Hepatocyte (in vitro differentiated cells): ENCODE measurements around the gene RADX. TPM values are rescaled to one million over a fixed set of nuclear protein-coding genes. Genes with fewer than 3 reads are reported as not detected.

ENCODE experiments used
- DNase-seq: peaks from one replicate; pipeline ENCODE4 v3.0.0-alpha.2; 2016; ENCODE audit warnings: low spot score
- H2AFZ ChIP-seq: fragments of 200-600 bp; sonication (generic); 2 replicates; pipeline ENCODE4 v1.6.0; 2016; ENCODE audit warnings: antibody characterized with exemption, mild to moderate bottlenecking
- H3K27ac ChIP-seq: fragments of 200-600 bp; sonication (generic); 2 replicates; pipeline ENCODE4 v1.5.1; 2016; ENCODE audit warnings: mild to moderate bottlenecking
- H3K27me3 ChIP-seq: fragments of 200-600 bp; sonication (generic); 2 replicates; pipeline ENCODE4 v1.6.1; 2016
- H3K36me3 ChIP-seq: fragments of 200-600 bp; sonication (generic); replicated peaks from 2 replicates; pipeline ENCODE4 v1.5.1; 2016; ENCODE audit warnings: low read depth; ENCODE audit not compliant: insufficient read depth
- H3K4me1 ChIP-seq: fragments of 200-600 bp; sonication (generic); 2 replicates; pipeline ENCODE4 v1.5.1; 2016; ENCODE audit warnings: mild to moderate bottlenecking, moderate library complexity; ENCODE audit not compliant: insufficient read depth
- H3K4me2 ChIP-seq: fragments of 200-600 bp; sonication (generic); 2 replicates; pipeline ENCODE4 v1.6.0; 2016
- H3K4me3 ChIP-seq: fragments of 200-600 bp; sonication (generic); 2 replicates; pipeline ENCODE4 v1.5.1; 2016; ENCODE audit warnings: mild to moderate bottlenecking
- H3K79me2 ChIP-seq: fragments of 200-600 bp; sonication (generic); 2 replicates; pipeline ENCODE4 v1.6.0; 2017; ENCODE audit warnings: mild to moderate bottlenecking
- H3K9me2 ChIP-seq: fragments of 200-600 bp; sonication (generic); replicated peaks from 2 replicates; pipeline ENCODE4 v1.6.0; 2017; ENCODE audit warnings: mild to moderate bottlenecking; ENCODE audit not compliant: insufficient read depth
- H3K9me3 ChIP-seq: fragments of 200-600 bp; sonication (generic); 2 replicates; pipeline ENCODE4 v1.5.1; 2016; ENCODE audit warnings: low read depth, mild to moderate bottlenecking
- H4K20me1 ChIP-seq: fragments of 200-600 bp; sonication (generic); 2 replicates; pipeline ENCODE4 v1.6.0; 2016; ENCODE audit warnings: mild to moderate bottlenecking; ENCODE audit not compliant: insufficient read depth, poor library complexity, severe bottlenecking
- EZH2 ChIP-seq: fragments of 200-600 bp; sonication (generic); IDR thresholded peaks from 2 replicates; pipeline ENCODE4 v1.6.1; 2016; ENCODE audit warnings: antibody characterized with exemption, mild to moderate bottlenecking, borderline replicate concordance
- EZH2phosphoT487 ChIP-seq: fragments of 200-600 bp; sonication (generic); IDR thresholded peaks from one replicate; pipeline ENCODE4 v1.6.1; 2018; ENCODE audit warnings: antibody characterized with exemption, mild to moderate bottlenecking, low read depth, moderate library complexity; ENCODE audit not compliant: unreplicated experiment, severe bottlenecking
- WGBS: methylation state at CpG from one replicate; pipeline ENCODE4 v1.1.6; 2016; ENCODE audit warnings: low lambda C conversion rate; ENCODE audit errors: missing lambda C conversion rate; 5-methylcytosine and 5-hydroxymethylcytosine counted together
- microRNA counts: library from miRNA; unstranded; fragments of <30 nt; microRNA quantifications from one replicate; lab custom pipeline; 2017
- microRNA-seq: library from miRNA; unstranded; fragments of <30 nt; microRNA quantifications from one replicate; pipeline ENCODE4, GENCODE V29; 2017
- polyA plus RNA-seq: library from polyadenylated mRNA; unstranded; fragments of >200 nt; fragmentation: Nextera tagmentation; extraction: Ambion mirVana; gene quantifications from 2 replicates; pipeline ENCODE4 v1.2.1, GENCODE V29; 2016
- small RNA-seq: library from RNA; depleted of rRNA; stranded (forward); fragments of <200 nt; gene quantifications from one replicate; pipeline ENCODE3, GENCODE V24; 2014
- total RNA-seq: library from RNA; depleted of rRNA; stranded (reverse); fragments of >200 nt; gene quantifications from 2 replicates; pipeline ENCODE4 v1.2.3, GENCODE V29; 2014
- TF ChIP-seq, protein P1 (sequence below): fragments of 200-600 bp; sonication (generic); IDR thresholded peaks from 2 replicates; pipeline ENCODE4 v1.5.1; 2016; ENCODE audit warnings: antibody characterized with exemption, mild to moderate bottlenecking; ENCODE audit not compliant: poor library complexity

RADX gene
- total and polyA plus RNA-seq, 2 experiments from 2014 or later: 2.9 to 4.2 TPM

DNA sequence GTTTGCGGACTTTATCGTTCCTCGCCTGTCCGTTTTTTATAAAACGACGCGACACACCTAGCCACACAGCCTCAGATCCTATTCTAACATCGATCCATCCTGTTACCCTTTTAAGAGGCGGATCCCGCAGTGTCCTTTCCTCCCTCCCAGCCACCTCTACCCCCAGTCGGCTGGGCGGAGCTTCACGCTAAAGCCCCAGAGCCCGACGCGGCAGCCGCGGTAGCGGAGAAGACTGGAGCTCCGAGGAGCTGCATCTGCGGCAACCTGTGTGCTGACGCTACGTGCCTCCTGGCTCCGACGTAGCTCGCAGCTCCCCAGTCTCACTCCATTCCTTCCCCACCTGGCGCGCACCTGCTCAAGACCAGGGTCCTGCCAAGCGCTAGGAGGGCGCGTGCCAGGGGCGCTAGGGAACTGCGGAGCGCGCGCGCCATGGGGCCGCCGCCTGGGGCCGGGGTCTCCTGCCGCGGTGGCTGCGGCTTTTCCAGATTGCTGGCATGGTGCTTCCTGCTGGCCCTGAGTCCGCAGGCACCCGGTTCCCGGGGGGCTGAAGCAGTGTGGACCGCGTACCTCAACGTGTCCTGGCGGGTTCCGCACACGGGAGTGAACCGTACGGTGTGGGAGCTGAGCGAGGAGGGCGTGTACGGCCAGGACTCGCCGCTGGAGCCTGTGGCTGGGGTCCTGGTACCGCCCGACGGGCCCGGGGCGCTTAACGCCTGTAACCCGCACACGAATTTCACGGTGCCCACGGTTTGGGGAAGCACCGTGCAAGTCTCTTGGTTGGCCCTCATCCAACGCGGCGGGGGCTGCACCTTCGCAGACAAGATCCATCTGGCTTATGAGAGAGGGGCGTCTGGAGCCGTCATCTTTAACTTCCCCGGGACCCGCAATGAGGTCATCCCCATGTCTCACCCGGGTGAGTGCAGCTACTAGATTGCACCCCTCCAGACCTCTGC lies 115.0 kb downstream of the RADX start, which contains the start of gene RNF128:
RNF128 (plus strand) TSS at position 217 of the 953 bp plus-strand sequence; CDS start at position 430, 213 bp downstream.
- 35% methylated on average over 78 of the region's 79 CpGs for WGBS
- no peaks in the 10 kb centered on the region for H3K27me3 ChIP-seq
- H3K27ac ChIP-seq: peak within 1 kb of the TSS; percentile 53

DNA sequence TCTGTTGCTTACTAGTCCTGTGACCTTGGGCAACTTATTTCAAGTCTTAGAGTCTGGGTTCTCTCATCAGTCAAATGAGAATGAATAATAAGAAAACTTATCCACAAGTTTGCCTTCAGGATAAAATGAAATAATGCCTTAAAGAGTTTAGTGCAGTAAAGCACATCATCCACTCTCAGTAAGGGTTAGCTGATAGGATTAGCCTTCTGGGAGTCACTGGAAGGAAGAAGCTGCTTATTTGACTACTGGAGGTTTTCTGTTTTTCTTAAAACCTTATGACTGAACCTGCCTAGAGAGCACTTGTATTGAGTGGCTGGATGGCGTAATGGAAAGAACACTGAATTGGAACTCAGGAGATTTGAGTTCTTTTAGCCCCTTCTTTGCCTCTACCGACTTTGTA lies 116.6 kb downstream of the RADX start:
- H3K9me3 ChIP-seq: no peaks in the 10 kb centered on the region
- peak overlapping the region; percentile 53 for H3K27ac ChIP-seq
- H3K36me3 ChIP-seq: no peaks in the 10 kb centered on the region
- 49% methylated on average over 2 of the region's 2 CpGs for WGBS
- peak overlapping the region; percentile 83 for H3K4me2 ChIP-seq
- TF ChIP-seq, protein P1, sequence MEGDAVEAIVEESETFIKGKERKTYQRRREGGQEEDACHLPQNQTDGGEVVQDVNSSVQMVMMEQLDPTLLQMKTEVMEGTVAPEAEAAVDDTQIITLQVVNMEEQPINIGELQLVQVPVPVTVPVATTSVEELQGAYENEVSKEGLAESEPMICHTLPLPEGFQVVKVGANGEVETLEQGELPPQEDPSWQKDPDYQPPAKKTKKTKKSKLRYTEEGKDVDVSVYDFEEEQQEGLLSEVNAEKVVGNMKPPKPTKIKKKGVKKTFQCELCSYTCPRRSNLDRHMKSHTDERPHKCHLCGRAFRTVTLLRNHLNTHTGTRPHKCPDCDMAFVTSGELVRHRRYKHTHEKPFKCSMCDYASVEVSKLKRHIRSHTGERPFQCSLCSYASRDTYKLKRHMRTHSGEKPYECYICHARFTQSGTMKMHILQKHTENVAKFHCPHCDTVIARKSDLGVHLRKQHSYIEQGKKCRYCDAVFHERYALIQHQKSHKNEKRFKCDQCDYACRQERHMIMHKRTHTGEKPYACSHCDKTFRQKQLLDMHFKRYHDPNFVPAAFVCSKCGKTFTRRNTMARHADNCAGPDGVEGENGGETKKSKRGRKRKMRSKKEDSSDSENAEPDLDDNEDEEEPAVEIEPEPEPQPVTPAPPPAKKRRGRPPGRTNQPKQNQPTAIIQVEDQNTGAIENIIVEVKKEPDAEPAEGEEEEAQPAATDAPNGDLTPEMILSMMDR: no peak
- TF ChIP-seq EZH2phosphoT487 (no peak), EZH2 (no peak)
- no peak for DNase-seq
- H3K4me3 ChIP-seq: no peak overlapping the region
- H4K20me1 ChIP-seq: no peaks in the 10 kb centered on the region
- no peak overlapping the region for H2AFZ ChIP-seq
- H3K79me2 ChIP-seq: peaks cover 14% of the 10 kb centered on the region
- no peaks in the 10 kb centered on the region for H3K4me1 ChIP-seq
- no peaks in the 10 kb centered on the region for H3K9me2 ChIP-seq
- H3K27me3 ChIP-seq: no peaks in the 10 kb centered on the region

More for the DNA sequence above, 115.0 kb downstream of the RADX start, which contains the start of gene RNF128:
- Histone ChIP-seq H3K4me3 (peak within 1 kb of the TSS; percentile 40), H3K36me3 (no peaks in the 10 kb centered on the region), H3K4me1 (no peaks in the 10 kb centered on the region), H3K4me2 (peak within 1 kb of the TSS; percentile 83), H3K79me2 (peaks cover 8% of the 10 kb centered on the region), H3K9me2 (no peaks in the 10 kb centered on the region), H2AFZ (peak within 1 kb of the TSS; percentile 71), H3K9me3 (no peaks in the 10 kb centered on the region), H4K20me1 (no peaks in the 10 kb centered on the region)
- DNase-seq: peak; percentile 76
- TF ChIP-seq EZH2 (no peak), EZH2phosphoT487 (no peak)
- TF ChIP-seq, protein P1: no peak

MicroRNAs encoded within 50 kb of the gene (microRNA counts, 767-probe panel; counts per million panel counts)
- not detected for microRNA hsa-miR-548an (lab: Ali Mortazavi, UCI)

Small RNAs within 50 kb of the gene (microRNA-seq; reads per million reads assigned to microRNA genes)
- not detected for gene MIR548AN

Small RNAs within 50 kb of the gene (small RNA-seq; reads per million reads assigned to genes)
- gene AL590808.1: not detected
- gene MIR548AN: not detected

Other genes starting within 250 kb of the RADX start
- 95.0 and 101 TPM in 2 replicates for gene RNF128, start 114.7 kb downstream of the RADX start, total RNA-seq
- 39.2 and 58.0 TPM in 2 replicates for gene RNF128, start 114.7 kb downstream of the RADX start, polyA plus RNA-seq
- 14.6 and 15.6 TPM in 2 replicates for gene TBC1D8B, start 190.7 kb downstream of the RADX start, total RNA-seq
- 6.4 and 9.8 TPM in 2 replicates for gene TBC1D8B, start 190.7 kb downstream of the RADX start, polyA plus RNA-seq